Muscle of leg (tissue), 11 donors: Measurements from ENCODE around the gene TMEM232. TPM values are rescaled to one million over a fixed set of nuclear protein-coding genes. Genes with fewer than 3 reads are reported as not detected.

Source experiments
- DNase-seq: peaks from one replicate; pipeline ENCODE4 v3.0.0; 2013
- H3K27ac ChIP-seq: one replicate; pipeline ENCODE4 v1.5.1; 2013; ENCODE audit warnings: mild to moderate bottlenecking, low read length, control low read depth
- H3K27me3 ChIP-seq: one replicate; pipeline ENCODE4 v1.6.1; 2013; ENCODE audit warnings: low read length; ENCODE audit not compliant: control insufficient read depth, insufficient read depth
- H3K36me3 ChIP-seq: one replicate; pipeline ENCODE4 v1.6.1; 2013; ENCODE audit warnings: low read length; ENCODE audit not compliant: control insufficient read depth, insufficient read depth
- H3K4me1 ChIP-seq: one replicate; pipeline ENCODE4 v1.6.1; 2013; ENCODE audit warnings: low read length; ENCODE audit not compliant: control insufficient read depth, insufficient read depth
- H3K4me3 ChIP-seq: one replicate; pipeline ENCODE4 v1.5.1; 2013; ENCODE audit warnings: low read length, control low read depth
- H3K9me3 ChIP-seq: replicated peaks from 2 replicates; pipeline ENCODE4 v1.6.1; 2013; ENCODE audit warnings: low read depth, low read length; ENCODE audit not compliant: control insufficient read depth
- WGBS: methylation state at CpG from one replicate; pipeline ENCODE4 v1.1.5; 2013; ENCODE audit warnings: missing lambda C conversion rate; ENCODE audit not compliant: insufficient coverage; 5-methylcytosine and 5-hydroxymethylcytosine counted together
- polyA plus RNA-seq, 8 donors: library from polyadenylated mRNA; unstranded; fragments of 120-200 nt; gene quantifications; one replicate each; pipeline versions ENCODE4 v1.2.1 to v1.2.3, GENCODE V29; 2013; ENCODE audit warnings: inconsistent platforms in 1 of 8, low replicate concordance in 1 of 8; ENCODE audit not compliant: insufficient read length in 8 of 8, insufficient read depth in 1 of 8
- total RNA-seq: library from RNA; stranded (reverse); fragments of 120-200 nt; gene quantifications from one replicate; pipeline ENCODE4 v1.2.4, GENCODE V29; 2013

The TMEM232 gene
- total and polyA plus RNA-seq, 9 donors = 0.51 to 2.7 (median 1.1) TPM

GRCh38 chr5:110588286-110588980 is 138.0 kb downstream of the TMEM232 start:
- H3K4me3 ChIP-seq = no peak overlapping the region
- no CpG with 5 or more reads among the region's 3 CpGs for WGBS
- H3K4me1 ChIP-seq = no peaks in the 10 kb centered on the region
- no peaks in the 10 kb centered on the region for H3K9me3 ChIP-seq
- H3K27me3 ChIP-seq = no peaks in the 10 kb centered on the region
- H3K36me3 ChIP-seq = no peaks in the 10 kb centered on the region
- no peak overlapping the region for H3K27ac ChIP-seq
- no peak for DNase-seq

- DNase-seq = no peak
- no peaks in the 10 kb centered on the region for H3K9me3 ChIP-seq
- H3K4me1 ChIP-seq = no peaks in the 10 kb centered on the region
- H3K27ac ChIP-seq = no peak overlapping the region
- H3K4me3 ChIP-seq = no peak overlapping the region
- no CpG with 5 or more reads among the region's 1 CpG for WGBS
- no peaks in the 10 kb centered on the region for H3K36me3 ChIP-seq
- H3K27me3 ChIP-seq = no peaks in the 10 kb centered on the region
Observed at GRCh38 chr5:110580625-110581024, 145.8 kb downstream of the TMEM232 start.

GRCh38 chr5:110572729-110573128 is 153.7 kb downstream of the TMEM232 start:
- Histone ChIP-seq H3K27ac (no peak overlapping the region), H3K36me3 (no peaks in the 10 kb centered on the region), H3K9me3 (no peaks in the 10 kb centered on the region), H3K4me3 (no peak overlapping the region), H3K4me1 (no peaks in the 10 kb centered on the region), H3K27me3 (no peaks in the 10 kb centered on the region)
- no CpG with 5 or more reads among the region's 1 CpG for WGBS
- no peak for DNase-seq

GRCh38 chr5:110562191-110562590 is 164.3 kb downstream of the TMEM232 start:
- Histone ChIP-seq H3K27ac (no peak overlapping the region), H3K4me1 (no peaks in the 10 kb centered on the region), H3K9me3 (peaks cover 3% of the 10 kb centered on the region), H3K36me3 (no peaks in the 10 kb centered on the region), H3K27me3 (no peaks in the 10 kb centered on the region), H3K4me3 (no peak overlapping the region)
- no peak for DNase-seq

GRCh38 chr5:110561510-110561909 is 165.0 kb downstream of the TMEM232 start:
- Histone ChIP-seq H3K9me3 (peaks cover 3% of the 10 kb centered on the region), H3K4me1 (no peaks in the 10 kb centered on the region), H3K36me3 (no peaks in the 10 kb centered on the region), H3K27me3 (no peaks in the 10 kb centered on the region), H3K27ac (no peak overlapping the region), H3K4me3 (no peak overlapping the region)
- DNase-seq = no peak
- WGBS = no CpG with 5 or more reads among the region's 1 CpG

GRCh38 chr5:110549301-110549700 is 177.2 kb downstream of the TMEM232 start:
- no peak overlapping the region for H3K4me3 ChIP-seq
- no peaks in the 10 kb centered on the region for H3K4me1 ChIP-seq
- no peak overlapping the region for H3K27ac ChIP-seq
- WGBS = no CpG with 5 or more reads among the region's 3 CpGs
- no peaks in the 10 kb centered on the region for H3K36me3 ChIP-seq
- DNase-seq = no peak
- no peaks in the 10 kb centered on the region for H3K27me3 ChIP-seq
- H3K9me3 ChIP-seq = no peaks in the 10 kb centered on the region

GRCh38 chr5:110548171-110548570 is 178.3 kb downstream of the TMEM232 start:
- no CpG with 5 or more reads among the region's 3 CpGs for WGBS
- Histone ChIP-seq H3K9me3 (no peaks in the 10 kb centered on the region), H3K4me3 (no peak overlapping the region), H3K27me3 (no peaks in the 10 kb centered on the region), H3K27ac (no peak overlapping the region), H3K4me1 (no peaks in the 10 kb centered on the region), H3K36me3 (no peaks in the 10 kb centered on the region)
- DNase-seq = no peak

GRCh38 chr5:110547495-110547894 is 179.0 kb downstream of the TMEM232 start:
- H3K4me3 ChIP-seq = no peak overlapping the region
- H3K36me3 ChIP-seq = no peaks in the 10 kb centered on the region
- H3K27ac ChIP-seq = no peak overlapping the region
- 50% methylated on average over 1 of the region's 4 CpGs for WGBS
- H3K27me3 ChIP-seq = no peaks in the 10 kb centered on the region
- no peak for DNase-seq
- H3K9me3 ChIP-seq = no peaks in the 10 kb centered on the region
- no peaks in the 10 kb centered on the region for H3K4me1 ChIP-seq

GRCh38 chr5:110545716-110546115 is 180.8 kb downstream of the TMEM232 start:
- H3K27me3 ChIP-seq = no peaks in the 10 kb centered on the region
- H3K4me3 ChIP-seq = no peak overlapping the region
- no peaks in the 10 kb centered on the region for H3K36me3 ChIP-seq
- no peak overlapping the region for H3K27ac ChIP-seq
- no CpG with 5 or more reads among the region's 1 CpG for WGBS
- H3K4me1 ChIP-seq = no peaks in the 10 kb centered on the region
- no peaks in the 10 kb centered on the region for H3K9me3 ChIP-seq
- peak; percentile 34 for DNase-seq

- Histone ChIP-seq H3K4me3 (no peak overlapping the region), H3K27ac (no peak overlapping the region), H3K9me3 (no peaks in the 10 kb centered on the region), H3K4me1 (no peaks in the 10 kb centered on the region), H3K27me3 (no peaks in the 10 kb centered on the region), H3K36me3 (no peaks in the 10 kb centered on the region)
- no CpG with 5 or more reads among the region's 1 CpG for WGBS
- no peak for DNase-seq
Observed at GRCh38 chr5:110544603-110545002, 181.9 kb downstream of the TMEM232 start.

GRCh38 chr5:110542949-110543348 is 183.5 kb downstream of the TMEM232 start:
- Histone ChIP-seq H3K27me3 (no peaks in the 10 kb centered on the region), H3K36me3 (no peaks in the 10 kb centered on the region), H3K4me3 (no peak overlapping the region), H3K9me3 (no peaks in the 10 kb centered on the region), H3K4me1 (no peaks in the 10 kb centered on the region), H3K27ac (no peak overlapping the region)
- no peak for DNase-seq
- WGBS = no CpG with 5 or more reads among the region's 3 CpGs
